AML-193 (cell line): Measurements from ENCODE around the gene SLC22A15.
"Not testable (repeated sequence)": the region's sequence is repeated elsewhere in the genome, so short reads cannot be mapped to it uniquely, and the experiment has no call there.

Experiments used
- DNase-seq, 2 experiments: peaks; one replicate each; lab custom pipeline; 2025; lab: John Stamatoyannopoulos, UW

SLC22A15 gene

GRCh38 chr1:115976062-115976920 lies at the start of gene SLC22A15:
Gene SLC22A15, plus strand, starts transcription at chr1:115976513. Its CDS starts 115 bp downstream, at chr1:115976628.
- no peak for DNase-seq

GRCh38 chr1:115927971-115928370 lies 48.3 kb upstream of the SLC22A15 start:
- no peak for DNase-seq

- no peak for DNase-seq
Measured at GRCh38 chr1:115929881-115930280, 46.4 kb upstream of the SLC22A15 start.

GRCh38 chr1:115933625-115934024 lies 42.7 kb upstream of the SLC22A15 start:
- DNase-seq, result no peak

- DNase-seq, result no peak
Measured at GRCh38 chr1:115939455-115939854, 36.9 kb upstream of the SLC22A15 start.

- no peak for DNase-seq
Measured at GRCh38 chr1:115946116-115946515, 30.2 kb upstream of the SLC22A15 start.

GRCh38 chr1:115949156-115949555 lies 27.2 kb upstream of the SLC22A15 start:
- no peak for DNase-seq

- no peak for DNase-seq
Measured at GRCh38 chr1:115951560-115951959, 24.8 kb upstream of the SLC22A15 start.

- DNase-seq, result no peak
Measured at GRCh38 chr1:115952547-115952946, 23.8 kb upstream of the SLC22A15 start.

GRCh38 chr1:115953180-115953579 lies 23.1 kb upstream of the SLC22A15 start:
- no peak for DNase-seq

GRCh38 chr1:115954684-115955083 lies 21.6 kb upstream of the SLC22A15 start:
- no peak for DNase-seq

GRCh38 chr1:115955228-115955627 lies 21.1 kb upstream of the SLC22A15 start:
- DNase-seq, result no peak

- no peak for DNase-seq
Measured at GRCh38 chr1:115958866-115959265, 17.4 kb upstream of the SLC22A15 start.

GRCh38 chr1:115969509-115969908 lies 6.8 kb upstream of the SLC22A15 start:
- no peak for DNase-seq

GRCh38 chr1:115971778-115972177 lies 4.5 kb upstream of the SLC22A15 start:
- DNase-seq, result not testable (repeated sequence)

- no peak for DNase-seq
Measured at GRCh38 chr1:115973154-115973553, 3.2 kb upstream of the SLC22A15 start.

- no peak for DNase-seq
Measured at GRCh38 chr1:115975569-115976061, 698 bp upstream of the SLC22A15 start.

GRCh38 chr1:115976921-115977498 lies 697 bp downstream of the SLC22A15 start:
- DNase-seq, result no peak

- no peak for DNase-seq
Measured at GRCh38 chr1:115977499-115978258, 1.4 kb downstream of the SLC22A15 start.

- DNase-seq, result no peak
Measured at GRCh38 chr1:115978292-115978941, 2.1 kb downstream of the SLC22A15 start.

GRCh38 chr1:115980156-115980555 lies 3.8 kb downstream of the SLC22A15 start:
- no peak for DNase-seq
